ENCODE data around the gene MERTK.
"Not testable (repeated sequence)": the region's sequence is repeated elsewhere in the genome, so short reads cannot be mapped to it uniquely, and the experiment has no call there.

Gene MERTK

GRCh38 chr2:111932841-111933291 is 34.5 kb downstream of the MERTK start:
- H3K4me1 ChIP-seq (ENCODE audit: control insufficient read depth, insufficient read depth, low read length), result peaks cover 6% of the 10 kb centered on the region
- H3K36me3 ChIP-seq (ENCODE audit: insufficient read depth, low read length), result no peaks in the 10 kb centered on the region
- H3K4me2 ChIP-seq (ENCODE audit: low read length), result no peak overlapping the region
- no peak overlapping the region for H3K4me3 ChIP-seq (ENCODE audit: low read length)
- peaks cover 44% of the 10 kb centered on the region for H3K27me3 ChIP-seq (ENCODE audit: control insufficient read depth, insufficient read depth, low read length)
- no peak overlapping the region for H3K9ac ChIP-seq (ENCODE audit: low read depth, low read length)
- H3K9me3 ChIP-seq (replicated peaks; ENCODE audit: low read length), result no peaks in the 10 kb centered on the region

- not testable (repeated sequence) for H3K4me1 ChIP-seq (ENCODE audit: control insufficient read depth, insufficient read depth, low read length); H3K9me3 ChIP-seq (replicated peaks; ENCODE audit: low read length); H3K4me3 ChIP-seq (ENCODE audit: low read length); H3K36me3 ChIP-seq (ENCODE audit: insufficient read depth, low read length); H3K4me2 ChIP-seq (ENCODE audit: low read length); H3K9ac ChIP-seq (ENCODE audit: low read depth, low read length)
- H3K27me3 ChIP-seq (ENCODE audit: control insufficient read depth, insufficient read depth, low read length), result peaks cover 49% of the 10 kb centered on the region
Observed at GRCh38 chr2:111933900-111934299, 35.5 kb downstream of the MERTK start.

GRCh38 chr2:111936881-111937280 is 38.5 kb downstream of the MERTK start:
- H3K4me3 ChIP-seq (ENCODE audit: low read length), result no peak overlapping the region
- H3K4me1 ChIP-seq (ENCODE audit: control insufficient read depth, insufficient read depth, low read length), result no peaks in the 10 kb centered on the region
- no peaks in the 10 kb centered on the region for H3K36me3 ChIP-seq (ENCODE audit: insufficient read depth, low read length)
- H3K9ac ChIP-seq (ENCODE audit: low read depth, low read length), result no peak overlapping the region
- H3K4me2 ChIP-seq (ENCODE audit: low read length), result no peak overlapping the region
- H3K27me3 ChIP-seq (ENCODE audit: control insufficient read depth, insufficient read depth, low read length), result peaks cover 58% of the 10 kb centered on the region
- no peaks in the 10 kb centered on the region for H3K9me3 ChIP-seq (replicated peaks; ENCODE audit: low read length)

GRCh38 chr2:111938392-111938791 is 40.0 kb downstream of the MERTK start:
- no peak overlapping the region for H3K4me2 ChIP-seq (ENCODE audit: low read length)
- H3K9ac ChIP-seq (ENCODE audit: low read depth, low read length), result no peak overlapping the region
- H3K4me1 ChIP-seq (ENCODE audit: control insufficient read depth, insufficient read depth, low read length), result no peaks in the 10 kb centered on the region
- H3K27me3 ChIP-seq (ENCODE audit: control insufficient read depth, insufficient read depth, low read length), result peaks cover 61% of the 10 kb centered on the region
- H3K36me3 ChIP-seq (ENCODE audit: insufficient read depth, low read length), result no peaks in the 10 kb centered on the region
- H3K9me3 ChIP-seq (replicated peaks; ENCODE audit: low read length), result no peaks in the 10 kb centered on the region
- H3K4me3 ChIP-seq (ENCODE audit: low read length), result no peak overlapping the region

GRCh38 chr2:111940333-111941196 is 42.2 kb downstream of the MERTK start:
- H3K4me1 ChIP-seq (ENCODE audit: control insufficient read depth, insufficient read depth, low read length), result no peaks in the 10 kb centered on the region
- no peaks in the 10 kb centered on the region for H3K9me3 ChIP-seq (replicated peaks; ENCODE audit: low read length)
- no peak overlapping the region for H3K4me3 ChIP-seq (ENCODE audit: low read length)
- no peak overlapping the region for H3K9ac ChIP-seq (ENCODE audit: low read depth, low read length)
- H3K4me2 ChIP-seq (ENCODE audit: low read length), result no peak overlapping the region
- peaks cover 72% of the 10 kb centered on the region for H3K27me3 ChIP-seq (ENCODE audit: control insufficient read depth, insufficient read depth, low read length)
- no peaks in the 10 kb centered on the region for H3K36me3 ChIP-seq (ENCODE audit: insufficient read depth, low read length)

GRCh38 chr2:111941531-111941930 is 43.1 kb downstream of the MERTK start:
- no peaks in the 10 kb centered on the region for H3K9me3 ChIP-seq (replicated peaks; ENCODE audit: low read length)
- H3K4me3 ChIP-seq (ENCODE audit: low read length), result no peak overlapping the region
- peaks cover 74% of the 10 kb centered on the region for H3K27me3 ChIP-seq (ENCODE audit: control insufficient read depth, insufficient read depth, low read length)
- H3K4me2 ChIP-seq (ENCODE audit: low read length), result no peak overlapping the region
- no peak overlapping the region for H3K9ac ChIP-seq (ENCODE audit: low read depth, low read length)
- no peaks in the 10 kb centered on the region for H3K4me1 ChIP-seq (ENCODE audit: control insufficient read depth, insufficient read depth, low read length)
- no peaks in the 10 kb centered on the region for H3K36me3 ChIP-seq (ENCODE audit: insufficient read depth, low read length)

- Histone ChIP-seq H3K27me3 (ENCODE audit: control insufficient read depth, insufficient read depth, low read length) (peaks cover 66% of the 10 kb centered on the region), H3K9me3 (replicated peaks; ENCODE audit: low read length) (no peaks in the 10 kb centered on the region), H3K36me3 (ENCODE audit: insufficient read depth, low read length) (no peaks in the 10 kb centered on the region)
Observed at GRCh38 chr2:111944531-111945210, 46.3 kb downstream of the MERTK start.

GRCh38 chr2:111945444-111946293 is 47.3 kb downstream of the MERTK start:
- Histone ChIP-seq H3K9me3 (replicated peaks; ENCODE audit: low read length) (no peaks in the 10 kb centered on the region), H3K27me3 (ENCODE audit: control insufficient read depth, insufficient read depth, low read length) (peaks cover 67% of the 10 kb centered on the region), H3K36me3 (ENCODE audit: insufficient read depth, low read length) (no peaks in the 10 kb centered on the region)

More at GRCh38 chr2:111944531-111945210, 46.3 kb downstream of the MERTK start:
- H3K4me3 ChIP-seq (ENCODE audit: low read length), result no peak overlapping the region
- H3K4me2 ChIP-seq (ENCODE audit: low read length), result no peak overlapping the region
- H3K9ac ChIP-seq (ENCODE audit: low read depth, low read length), result no peak overlapping the region
- H3K4me1 ChIP-seq (ENCODE audit: control insufficient read depth, insufficient read depth, low read length), result no peaks in the 10 kb centered on the region

GRCh38 chr2:111946294-111947114 is 48.1 kb downstream of the MERTK start:
- peaks cover 60% of the 10 kb centered on the region for H3K27me3 ChIP-seq (ENCODE audit: control insufficient read depth, insufficient read depth, low read length)
- no peak overlapping the region for H3K4me3 ChIP-seq (ENCODE audit: low read length)
- H3K9me3 ChIP-seq (replicated peaks; ENCODE audit: low read length), result no peaks in the 10 kb centered on the region
- H3K4me1 ChIP-seq (ENCODE audit: control insufficient read depth, insufficient read depth, low read length), result no peaks in the 10 kb centered on the region
- H3K36me3 ChIP-seq (ENCODE audit: insufficient read depth, low read length), result no peaks in the 10 kb centered on the region
- H3K9ac ChIP-seq (ENCODE audit: low read depth, low read length), result no peak overlapping the region
- no peak overlapping the region for H3K4me2 ChIP-seq (ENCODE audit: low read length)

More at GRCh38 chr2:111945444-111946293, 47.3 kb downstream of the MERTK start:
- no peak overlapping the region for H3K9ac ChIP-seq (ENCODE audit: low read depth, low read length)
- no peak overlapping the region for H3K4me3 ChIP-seq (ENCODE audit: low read length)
- H3K4me2 ChIP-seq (ENCODE audit: low read length), result no peak overlapping the region
- H3K4me1 ChIP-seq (ENCODE audit: control insufficient read depth, insufficient read depth, low read length), result no peaks in the 10 kb centered on the region

GRCh38 chr2:111947219-111947618 is 48.8 kb downstream of the MERTK start:
- Histone ChIP-seq H3K9me3 (replicated peaks; ENCODE audit: low read length) (no peaks in the 10 kb centered on the region), H3K9ac (ENCODE audit: low read depth, low read length) (no peak overlapping the region), H3K4me2 (ENCODE audit: low read length) (no peak overlapping the region), H3K4me1 (ENCODE audit: control insufficient read depth, insufficient read depth, low read length) (no peaks in the 10 kb centered on the region), H3K36me3 (ENCODE audit: insufficient read depth, low read length) (no peaks in the 10 kb centered on the region), H3K27me3 (ENCODE audit: control insufficient read depth, insufficient read depth, low read length) (peaks cover 57% of the 10 kb centered on the region), H3K4me3 (ENCODE audit: low read length) (no peak overlapping the region)
